G401 (cell line): ENCODE measurements around the gene LARP4. TPM values are rescaled to one million over a fixed set of nuclear protein-coding genes. Genes with fewer than 3 reads are reported as not detected.
A peak's percentile ranks its signal among the peaks of the same experiment; 100 is the strongest.
"Not testable (repeated sequence)": the region's sequence is repeated elsewhere in the genome, so short reads cannot be mapped to it uniquely, and the experiment has no call there.

ENCODE experiments used
- DNase-seq: peaks from one replicate; pipeline ENCODE4 v3.0.0-alpha.2; 2015; ENCODE audit warnings: low spot score
- in situ Hi-C: cut with HindIII; loops from 2 replicates; pipeline ENCODE4 v1.10.0; 2016; ENCODE audit warnings: low sequenced_read_pairs, mixed read lengths
- total RNA-seq: library from RNA; depleted of rRNA; stranded (reverse); fragments of >200 nt; shearing (Covaris generic); gene quantifications from 2 replicates; pipeline ENCODE4 v1.2.3, GENCODE V29; 2014

Gene LARP4
- total RNA-seq, 1 experiment from 2014 or later, result 50.4 TPM

DNA sequence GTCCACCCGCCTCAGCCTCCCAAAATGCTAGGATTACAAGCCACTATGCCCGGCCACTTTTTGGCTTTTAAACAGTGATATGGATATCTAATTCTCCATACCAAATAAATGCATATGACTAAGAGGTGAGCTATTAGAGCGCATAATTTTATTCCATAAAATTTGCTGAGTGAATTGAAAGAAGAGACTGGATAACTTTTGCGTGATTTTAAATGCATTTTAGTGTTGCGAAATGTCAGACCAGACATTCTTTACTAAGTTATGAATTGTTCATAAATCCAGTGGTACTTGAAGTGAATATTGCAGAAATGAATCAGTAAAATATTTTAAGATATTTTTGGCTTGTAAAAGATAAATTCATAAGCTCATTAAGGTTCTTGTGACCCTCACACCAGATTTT, 53.2 kb downstream of the LARP4 start:
- in situ Hi-C loops, result no loop called here
- DNase-seq, result no peak

- DNase-seq, result no peak
- in situ Hi-C loops, result no loop called here
Measured at GRCh38 chr12:50458606-50459005, 57.9 kb downstream of the LARP4 start.

GRCh38 chr12:50467439-50467838, 66.8 kb downstream of the LARP4 start:
- DNase-seq, result peak; percentile 18
- in situ Hi-C loops, result no loop called here

DNA sequence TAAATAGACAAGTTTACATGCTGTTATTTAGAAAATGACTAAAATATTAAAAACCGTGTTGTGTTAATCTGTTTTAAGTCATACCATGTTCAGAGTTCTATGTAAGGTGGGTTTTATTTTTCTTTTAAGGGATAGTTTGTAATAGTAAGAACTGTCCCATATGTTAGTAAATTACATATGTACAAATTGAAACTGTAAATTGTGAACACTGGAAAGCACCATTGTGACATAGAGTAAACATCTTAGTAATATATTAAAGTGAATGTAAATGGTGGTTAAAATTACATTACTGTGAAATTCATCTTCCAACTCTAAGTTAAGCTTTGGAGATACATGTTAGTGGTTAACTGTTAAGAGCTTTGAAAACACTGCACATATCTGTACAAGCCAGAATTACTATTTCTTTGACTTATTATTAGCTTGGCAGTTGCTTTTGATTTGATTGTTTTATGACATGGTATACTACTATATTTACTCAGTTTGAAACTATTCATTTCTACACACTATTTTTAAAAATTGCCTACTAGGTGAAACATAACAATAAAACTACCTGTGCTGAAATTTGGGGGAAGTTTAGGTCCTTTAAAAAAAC, 76.7 kb downstream of the LARP4 start:
- in situ Hi-C loops, result no loop called here
- no peak for DNase-seq

DNA sequence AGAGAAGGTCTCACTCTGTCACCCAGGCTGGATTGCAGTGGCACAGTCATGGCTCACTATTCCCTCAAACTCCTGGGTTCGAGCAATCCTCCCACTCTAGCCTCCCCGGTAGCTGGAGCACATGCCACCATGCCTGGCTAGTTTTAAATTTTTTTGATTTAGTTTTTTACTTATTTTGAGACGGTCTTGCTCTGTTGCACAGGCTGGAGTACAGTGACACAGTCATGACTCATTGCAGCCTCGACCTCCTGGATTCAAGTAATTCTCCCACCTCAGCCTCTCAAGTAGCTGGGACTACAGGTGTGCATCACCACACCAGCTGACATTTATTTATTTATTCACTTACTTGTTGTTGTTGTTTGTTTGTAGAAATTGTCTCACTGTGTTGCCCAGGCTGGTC, 81.9 kb downstream of the LARP4 start:
- DNase-seq, result no peak
- in situ Hi-C loops, result no loop called here

- in situ Hi-C loops, result no loop called here
- DNase-seq, result no peak
Measured at GRCh38 chr12:50483488-50483887, 82.8 kb downstream of the LARP4 start.

DNA sequence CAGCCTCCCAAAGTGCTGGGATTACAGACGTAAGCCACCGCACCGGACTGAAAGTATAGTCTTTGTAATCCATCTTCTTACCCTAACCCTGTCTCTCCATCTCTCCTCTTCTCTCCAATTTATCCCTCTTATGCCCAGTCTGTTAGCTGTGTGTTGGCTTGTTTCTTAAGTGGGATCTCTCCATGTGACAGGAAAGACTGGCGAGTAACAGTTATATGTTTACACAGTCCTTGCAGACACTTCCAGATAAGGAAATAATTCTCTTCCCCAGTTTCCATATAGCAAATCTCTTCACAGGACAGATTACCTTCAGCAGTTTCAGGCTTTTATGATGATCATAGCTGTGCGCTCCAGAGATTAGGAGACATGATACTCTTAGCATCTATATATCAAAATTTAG, 88.1 kb downstream of the LARP4 start:
- in situ Hi-C loops, result no loop called here
- DNase-seq, result no peak

- in situ Hi-C loops, DNase-seq: not testable (repeated sequence)
Measured at GRCh38 chr12:50498119-50498518, 97.4 kb downstream of the LARP4 start.

- DNase-seq, result peak; percentile 91
- in situ Hi-C loops, result no loop called here
Measured at GRCh38 chr12:50504798-50505674, 104.4 kb downstream of the LARP4 start, which contains the start of gene DIP2B. Gene DIP2B (plus strand): TSS chr12:50504985. CDS start chr12:50505141, 156 bp downstream.

DNA sequence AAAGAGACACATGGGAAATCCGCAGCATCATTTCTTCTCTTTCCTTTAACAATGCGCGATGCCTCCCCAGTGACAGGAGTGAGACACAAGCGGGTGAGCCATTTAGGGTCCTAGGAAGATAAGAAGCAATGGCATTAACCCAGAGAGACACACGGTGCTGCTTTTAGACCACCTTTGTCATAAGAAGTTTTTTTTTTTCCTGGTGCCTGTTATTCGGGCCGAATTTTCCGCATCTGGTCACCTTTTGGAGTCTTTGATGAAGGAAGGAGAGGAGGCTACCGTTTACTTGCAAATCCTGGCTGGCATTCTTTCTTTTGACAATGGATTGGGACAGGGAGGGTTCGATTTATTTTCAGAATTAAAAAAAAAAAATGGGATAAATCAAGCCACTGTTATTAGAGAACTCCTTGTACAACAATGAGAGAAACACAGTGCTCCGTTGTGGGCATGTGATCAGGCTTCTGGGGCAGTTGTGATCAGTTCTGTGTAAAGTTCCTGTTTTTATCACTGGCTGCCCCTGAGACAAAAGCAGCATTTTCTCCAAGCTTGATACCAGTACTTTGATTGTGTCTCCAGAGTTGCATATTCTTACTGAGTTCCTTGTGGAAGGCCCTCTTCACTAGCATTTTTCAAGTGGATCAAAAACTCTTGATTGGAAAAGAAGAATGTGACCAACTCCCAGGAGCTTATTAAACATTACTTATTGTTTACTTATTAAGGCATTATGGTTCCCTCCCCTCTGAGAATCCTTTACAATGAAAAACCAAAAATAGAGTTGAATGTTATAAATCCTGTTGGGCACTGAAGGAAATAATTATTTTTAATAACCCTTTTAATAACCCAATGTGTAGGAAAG, 105.2 kb downstream of the LARP4 start:
- DNase-seq, result peak; percentile 68
- in situ Hi-C loops, result no loop called here

GRCh38 chr12:50506753-50507473, 106.2 kb downstream of the LARP4 start:
- peak; percentile 68 for DNase-seq
- in situ Hi-C loops, result no loop called here

GRCh38 chr12:50507474-50507838, 106.8 kb downstream of the LARP4 start:
- in situ Hi-C loops, result no loop called here
- DNase-seq, result no peak

GRCh38 chr12:50507930-50508329, 107.2 kb downstream of the LARP4 start:
- peak; percentile 81 for DNase-seq
- in situ Hi-C loops, result no loop called here

DNA sequence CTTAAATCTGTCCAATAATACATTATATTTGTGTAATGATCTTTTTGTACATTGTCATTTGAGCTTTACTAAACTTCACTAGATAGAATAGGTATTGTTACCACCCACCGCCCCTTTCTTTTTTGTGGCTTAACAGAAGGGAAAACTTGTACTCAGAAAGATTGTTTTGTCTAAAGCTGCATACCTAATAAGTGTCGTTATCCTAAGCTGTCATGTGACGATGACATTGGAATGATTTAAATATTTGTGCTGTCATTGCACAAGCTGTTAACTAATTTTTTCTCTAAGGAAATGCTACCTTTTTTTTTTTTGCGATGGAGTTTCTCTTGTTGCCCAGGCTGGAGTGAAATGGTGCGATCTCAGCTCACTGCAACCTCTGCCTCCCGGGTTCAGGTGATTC, 107.7 kb downstream of the LARP4 start:
- no peak for DNase-seq
- in situ Hi-C loops, result no loop called here

- in situ Hi-C loops, result no loop called here
- DNase-seq, result no peak
Measured at GRCh38 chr12:50508970-50509663, 108.4 kb downstream of the LARP4 start.

- peak; percentile 4 for DNase-seq
- in situ Hi-C loops, result no loop called here
Measured at GRCh38 chr12:50514526-50515276, 114.0 kb downstream of the LARP4 start.

- in situ Hi-C loops, result no loop called here
- no peak for DNase-seq
Measured at GRCh38 chr12:50515587-50515986, 114.9 kb downstream of the LARP4 start.

DNA sequence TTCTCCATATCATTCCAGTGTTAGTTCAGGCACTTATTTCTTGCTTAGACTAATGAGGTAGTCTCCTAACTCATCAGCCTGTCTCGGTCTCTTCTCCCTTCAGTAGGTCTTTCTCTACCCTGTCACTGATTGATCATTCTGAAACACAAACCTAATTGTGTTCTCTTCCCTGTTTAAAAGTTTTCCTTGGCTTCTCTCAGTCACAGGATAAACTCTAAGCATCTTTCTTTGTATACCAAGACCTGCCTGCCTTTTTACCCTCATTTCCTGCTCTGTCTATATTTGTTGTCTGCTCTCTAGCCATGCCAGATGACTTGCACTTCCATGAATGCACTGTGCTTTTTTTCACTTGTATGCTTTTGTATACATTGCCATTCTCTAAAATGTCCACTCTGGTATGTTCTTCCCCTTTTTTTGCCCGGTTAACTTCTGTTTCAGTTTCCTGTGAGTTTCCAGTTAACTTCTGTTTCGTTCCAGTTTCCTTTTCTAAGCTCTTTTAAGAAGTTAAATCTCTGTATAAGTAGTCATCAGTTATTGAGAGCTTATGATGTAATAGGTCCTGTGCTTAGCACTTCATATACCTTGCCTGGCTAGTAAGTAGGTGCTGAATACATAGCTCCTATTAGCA, 116.8 kb downstream of the LARP4 start:
- no peak for DNase-seq
- in situ Hi-C loops, result no loop called here
